Prostate gland (tissue), 2 donors: ENCODE data around the gene ARHGAP9.

Source experiments
- CTCF ChIP-seq, 4 experiments: fragments of 200-600 bp in 2 of 4; fragments of 450-650 bp in 2 of 4; sonication (generic) in 2 of 4; IDR thresholded peaks; 1 replicate in 3 of 4; 2 replicates in 1 of 4; pipeline ENCODE4 v1.5.1; 2016 to 2019; ENCODE audit warnings: antibody characterized with exemption in 4 of 4, mild to moderate bottlenecking in 2 of 4, moderate library complexity in 2 of 4
- POLR2AphosphoS5 ChIP-seq: sonication (generic); formaldehyde crosslinking; IDR thresholded peaks from one replicate; pipeline ENCODE4 v1.6.1; 2017; ENCODE audit warnings: antibody characterized with exemption

- TF ChIP-seq CTCF (IDR thresholded peaks at IDR 0.05) (no peak), POLR2AphosphoS5 (no peak)
These were observed 25.5 kb downstream of the ARHGAP9 start for GRCh38 chr12:57454213-57454565.
